Skeletal muscle satellite cell (primary cell): Measurements from ENCODE around the gene MPDU1. TPM values are rescaled to one million over a fixed set of nuclear protein-coding genes. Genes with fewer than 3 reads are reported as not detected.

Experiments
- H3K27me3 ChIP-seq: 2 replicates; pipeline ENCODE4 v1.7.0; 2013; ENCODE audit warnings: low read length; ENCODE audit not compliant: control insufficient read depth, insufficient read depth
- H3K36me3 ChIP-seq: 2 replicates; pipeline ENCODE4 v1.7.0; 2013; ENCODE audit warnings: mild to moderate bottlenecking, control low read depth, low read length; ENCODE audit not compliant: insufficient read depth
- H3K4me1 ChIP-seq: 2 replicates; pipeline ENCODE4 v1.7.0; 2013; ENCODE audit warnings: low read length; ENCODE audit not compliant: control insufficient read depth, insufficient read depth
- H3K4me2 ChIP-seq: 2 replicates; pipeline ENCODE4 v1.7.0; 2013; ENCODE audit warnings: mild to moderate bottlenecking, low read length
- H3K4me3 ChIP-seq: 2 replicates; pipeline ENCODE4 v1.7.0; 2013; ENCODE audit warnings: low read length
- H3K9ac ChIP-seq: 2 replicates; pipeline ENCODE4 v1.7.0; 2013; ENCODE audit warnings: mild to moderate bottlenecking, low read depth, low read length, moderate library complexity
- H3K9me3 ChIP-seq: replicated peaks from 2 replicates; pipeline ENCODE4 v1.7.0; 2013; ENCODE audit warnings: mild to moderate bottlenecking, control low read depth, low read length
- small RNA-seq: library from RNA; depleted of rRNA; stranded (forward); fragments of <200 nt; gene quantifications from one replicate; pipeline ENCODE3, GENCODE V24; 2012

Gene MPDU1

DNA sequence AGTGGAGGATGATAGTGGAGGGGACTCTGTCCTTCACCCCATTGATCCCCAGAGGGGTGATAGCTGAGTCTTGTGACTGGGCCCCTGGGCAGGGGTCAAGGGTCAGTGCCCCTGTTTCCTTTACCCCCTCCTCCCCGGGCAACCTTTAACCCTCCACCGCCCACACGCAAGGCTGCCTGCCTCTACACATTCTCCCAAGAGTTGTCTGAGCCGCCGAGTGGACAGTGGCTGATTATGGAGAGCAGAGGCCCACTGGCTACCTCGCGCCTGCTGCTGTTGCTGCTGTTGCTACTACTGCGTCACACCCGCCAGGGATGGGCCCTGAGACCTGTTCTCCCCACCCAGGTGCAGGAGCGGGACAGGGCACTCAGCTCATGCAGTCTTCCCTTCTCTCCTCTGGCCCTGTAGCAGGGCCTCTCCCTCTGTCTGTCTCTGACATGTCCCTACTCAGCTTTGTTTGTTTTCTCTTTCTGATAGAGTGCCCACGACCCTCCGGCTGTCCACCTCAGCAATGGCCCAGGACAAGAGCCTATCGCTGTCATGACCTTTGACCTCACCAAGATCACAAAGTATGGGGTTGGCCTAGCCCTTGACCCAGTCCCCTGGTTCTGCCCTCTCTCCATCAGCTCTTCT, 46.4 kb downstream of the MPDU1 start, which contains the start of gene SHBG:
Gene SHBG, plus strand, starts transcription at position 197 of the 633 bp plus-strand sequence. Its CDS starts 38 bp downstream, at position 235.
- H3K4me2 ChIP-seq: no peak within 1 kb of the TSS
- no peak within 1 kb of the TSS for H3K9ac ChIP-seq
- H3K4me3 ChIP-seq: no peak within 1 kb of the TSS
- no peaks in the 10 kb centered on the region for H3K9me3 ChIP-seq
- no peaks in the 10 kb centered on the region for H3K36me3 ChIP-seq
- no peaks in the 10 kb centered on the region for H3K27me3 ChIP-seq
- H3K4me1 ChIP-seq: peaks cover 7% of the 10 kb centered on the region

DNA sequence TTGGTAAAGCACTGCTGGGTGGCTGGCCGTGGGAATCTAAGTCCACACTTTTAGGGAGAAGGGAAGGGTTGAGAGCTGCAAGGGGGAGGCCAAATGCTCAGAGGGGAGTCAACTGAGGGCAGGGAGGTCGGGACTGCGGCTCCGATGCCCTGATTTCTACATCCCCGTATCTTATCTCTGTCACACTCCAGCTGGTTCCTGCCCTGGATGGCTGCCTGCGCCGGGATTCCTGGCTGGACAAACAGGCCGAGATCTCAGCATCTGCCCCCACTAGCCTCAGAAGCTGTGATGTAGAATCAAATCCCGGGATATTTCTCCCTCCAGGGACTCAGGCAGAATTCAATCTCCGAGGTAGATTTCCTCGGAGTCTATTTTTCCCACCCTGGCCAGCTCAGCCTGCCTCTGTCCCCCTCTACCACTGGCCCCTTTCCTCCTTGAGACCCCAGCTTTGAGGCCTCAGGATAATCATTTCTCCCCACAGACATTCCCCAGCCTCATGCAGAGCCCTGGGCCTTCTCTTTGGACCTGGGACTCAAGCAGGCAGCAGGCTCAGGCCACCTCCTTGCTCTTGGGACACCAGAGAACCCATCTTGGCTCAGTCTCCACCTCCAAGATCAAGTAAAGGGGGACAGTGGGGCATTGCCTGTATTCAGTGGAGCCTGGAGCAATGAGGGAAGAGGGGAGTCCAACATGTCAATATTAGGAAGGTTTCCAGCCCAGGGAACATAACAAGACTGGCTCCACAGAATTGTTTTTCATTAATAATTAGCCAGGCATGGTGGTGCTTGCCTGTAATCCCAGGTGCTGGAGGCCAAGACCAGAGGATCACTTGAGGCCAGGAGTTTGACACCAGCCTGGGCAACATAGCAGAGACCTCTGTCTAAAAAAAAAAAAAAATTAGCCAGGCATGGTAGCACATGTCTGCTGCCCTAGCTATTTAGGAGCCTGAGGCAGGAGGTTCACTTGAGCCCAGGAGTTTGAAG, 48.0 kb downstream of the MPDU1 start:
- Histone ChIP-seq H3K4me3 (no peak overlapping the region), H3K4me1 (peaks cover 3% of the 10 kb centered on the region), H3K9ac (no peak overlapping the region), H3K36me3 (no peaks in the 10 kb centered on the region), H3K4me2 (no peak overlapping the region), H3K9me3 (no peaks in the 10 kb centered on the region), H3K27me3 (peaks cover 5% of the 10 kb centered on the region)

DNA sequence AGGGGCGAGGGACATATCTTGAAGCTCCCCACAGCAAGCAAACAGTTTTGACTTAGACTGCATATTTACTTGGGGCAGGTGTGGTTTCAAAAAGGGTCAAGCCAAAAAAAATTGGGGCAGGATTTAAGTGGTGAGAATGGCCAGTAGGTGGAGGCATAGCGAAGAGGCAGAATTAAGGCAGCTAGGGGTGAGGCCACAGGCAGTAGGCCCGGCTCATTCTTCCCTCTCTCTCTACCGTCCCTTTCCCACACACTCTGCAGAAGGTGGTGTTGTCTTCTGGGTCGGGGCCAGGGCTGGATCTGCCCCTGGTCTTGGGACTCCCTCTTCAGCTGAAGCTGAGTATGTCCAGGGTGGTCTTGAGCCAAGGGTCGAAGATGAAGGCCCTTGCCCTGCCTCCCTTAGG, 48.8 kb downstream of the MPDU1 start:
- peaks cover 5% of the 10 kb centered on the region for H3K27me3 ChIP-seq
- no peaks in the 10 kb centered on the region for H3K4me1 ChIP-seq
- H3K9me3 ChIP-seq: no peaks in the 10 kb centered on the region

DNA sequence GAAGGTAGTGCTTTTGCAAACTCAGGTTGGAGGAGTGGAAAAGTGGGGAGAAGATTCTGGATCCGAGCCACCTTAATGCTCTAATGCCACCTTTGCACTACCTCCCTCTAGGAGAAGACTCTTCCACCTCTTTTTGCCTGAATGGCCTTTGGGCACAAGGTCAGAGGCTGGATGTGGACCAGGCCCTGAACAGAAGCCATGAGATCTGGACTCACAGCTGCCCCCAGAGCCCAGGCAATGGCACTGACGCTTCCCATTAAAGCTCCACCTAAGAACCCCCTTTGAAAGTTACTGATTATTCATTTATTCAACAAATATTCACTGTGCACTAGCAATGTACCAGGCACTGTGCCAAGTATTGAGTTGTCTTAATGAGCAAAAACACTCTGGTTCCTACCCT, 49.4 kb downstream of the MPDU1 start:
- Histone ChIP-seq H3K27me3 (peaks cover 5% of the 10 kb centered on the region), H3K9ac (no peak overlapping the region), H3K4me2 (no peak overlapping the region), H3K4me3 (no peak overlapping the region), H3K36me3 (no peaks in the 10 kb centered on the region), H3K4me1 (no peaks in the 10 kb centered on the region), H3K9me3 (no peaks in the 10 kb centered on the region)

More for the DNA sequence above, 48.8 kb downstream of the MPDU1 start:
- H3K4me3 ChIP-seq: no peak overlapping the region
- no peak overlapping the region for H3K9ac ChIP-seq
- H3K36me3 ChIP-seq: no peaks in the 10 kb centered on the region
- no peak overlapping the region for H3K4me2 ChIP-seq

DNA sequence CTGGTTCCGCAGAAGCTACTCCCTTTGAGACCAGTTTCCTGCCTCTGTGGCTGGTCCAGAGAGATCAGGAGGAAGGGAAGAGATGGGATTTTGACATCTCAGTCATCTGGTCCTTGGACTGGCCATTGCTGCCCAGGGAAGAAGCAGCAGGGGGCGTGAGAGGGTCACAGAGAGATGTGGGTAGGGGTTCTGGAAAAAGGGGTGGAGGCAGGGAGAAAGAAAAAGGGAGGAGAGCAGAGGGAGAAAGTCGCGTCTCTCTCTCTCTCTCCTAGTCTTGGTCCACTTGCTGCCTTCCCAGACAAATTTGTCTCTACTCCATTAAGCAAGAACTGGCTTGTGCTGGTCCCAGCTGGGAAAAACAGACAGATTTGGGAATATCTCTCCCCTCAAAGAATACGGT, 50.7 kb downstream of the MPDU1 start:
- no peak overlapping the region for H3K9ac ChIP-seq
- H3K4me3 ChIP-seq: no peak overlapping the region
- H3K27me3 ChIP-seq: peaks cover 8% of the 10 kb centered on the region
- no peaks in the 10 kb centered on the region for H3K9me3 ChIP-seq
- H3K4me2 ChIP-seq: no peak overlapping the region
- no peaks in the 10 kb centered on the region for H3K4me1 ChIP-seq
- H3K36me3 ChIP-seq: no peaks in the 10 kb centered on the region

DNA sequence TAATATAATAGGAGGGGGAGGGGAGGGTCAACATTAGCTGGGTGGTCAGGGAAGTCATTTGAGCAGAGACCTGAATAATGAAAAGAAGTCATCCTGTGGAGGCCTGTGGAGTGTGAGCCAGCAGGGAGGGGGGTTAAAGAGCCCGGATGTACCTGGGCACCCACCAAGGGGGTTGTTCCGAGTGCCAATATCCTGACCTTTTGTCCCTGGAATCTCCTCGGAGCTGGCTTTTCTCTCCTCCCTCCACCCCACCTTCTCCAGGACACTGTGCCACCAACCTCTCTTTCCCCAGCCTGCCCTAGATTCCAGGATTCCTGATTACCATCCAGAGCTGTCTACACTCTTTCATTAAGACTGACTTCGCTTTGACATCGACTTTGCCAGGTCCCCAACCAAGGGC, 52.5 kb downstream of the MPDU1 start:
- no peaks in the 10 kb centered on the region for H3K4me1 ChIP-seq
- H3K36me3 ChIP-seq: no peaks in the 10 kb centered on the region
- H3K4me3 ChIP-seq: no peak overlapping the region
- no peaks in the 10 kb centered on the region for H3K9me3 ChIP-seq
- H3K4me2 ChIP-seq: no peak overlapping the region
- peaks cover 8% of the 10 kb centered on the region for H3K27me3 ChIP-seq
- H3K9ac ChIP-seq: no peak overlapping the region

Small RNA genes within 50 kb of the gene (small RNA-seq; reads per million reads assigned to genes)
- gene CD68 (not detected), gene RF00019 (not detected), gene SNORA48 (not detected), gene SNORD10 (not detected)
